Heart left ventricle (tissue), 16 donors: ENCODE results near the gene XPR1. TPM values are rescaled to one million over a fixed set of nuclear protein-coding genes. Genes with fewer than 3 reads are reported as not detected.

Source experiments
- ATAC-seq, 4 donors: fragments of 200-7000 bp; cut with Tn5 transposase; one replicate each; pipeline ENCODE4 v1.9.1; 2020 to 2022; ENCODE audit warnings: moderate library complexity in 4 of 4, mild to moderate bottlenecking in 3 of 4, moderate number of reproducible peaks in 1 of 4
- DNase-seq, 5 donors: peaks; one replicate each; pipeline ENCODE4 v3.0.0-alpha.2; 2020
- H3K27ac ChIP-seq, 12 donors: fragments of 200-600 bp; sonication (generic) in 4 of 12; one replicate each; pipeline versions ENCODE4 v1.5.0 to v1.8.0; 2016 to 2022; ENCODE audit warnings: mild to moderate bottlenecking in 2 of 12
- H3K27me3 ChIP-seq, 9 donors: fragments of 200-600 bp; sonication (generic) in 2 of 9; one replicate each; pipeline versions ENCODE4 v1.5.1 to v1.8.0; 2016 to 2022; ENCODE audit warnings: mild to moderate bottlenecking in 3 of 9
- H3K36me3 ChIP-seq, 9 donors: fragments of 200-600 bp; sonication (generic) in 2 of 9; one replicate each; pipeline versions ENCODE4 v1.5.0 to v1.8.0; 2018 to 2022; ENCODE audit warnings: mild to moderate bottlenecking in 2 of 9
- H3K4me1 ChIP-seq, 12 donors: fragments of 200-600 bp; sonication (generic) in 4 of 12; one replicate each; pipeline versions ENCODE4 v1.5.0 to v1.8.0; 2016 to 2022; ENCODE audit warnings: mild to moderate bottlenecking in 3 of 12
- H3K4me3 ChIP-seq, 12 donors: fragments of 200-600 bp; sonication (generic) in 4 of 12; one replicate each; pipeline versions ENCODE4 v1.5.0 to v1.8.0; 2017 to 2022; ENCODE audit warnings: mild to moderate bottlenecking in 9 of 12, moderate library complexity in 4 of 12
- H3K9me3 ChIP-seq, 12 donors: fragments of 200-600 bp; sonication (generic) in 4 of 12; one replicate each; pipeline versions ENCODE4 v1.5.0 to v1.8.0; 2016 to 2022; ENCODE audit warnings: mild to moderate bottlenecking in 1 of 12
- CTCF ChIP-seq, 12 donors: fragments of 200-600 bp; sonication (generic) in 4 of 12; IDR thresholded peaks; one replicate each; pipeline versions ENCODE4 v1.5.0 to v1.8.0; 2018 to 2022; ENCODE audit warnings: antibody characterized with exemption in 12 of 12, mild to moderate bottlenecking in 5 of 12
- POLR2A ChIP-seq, 2 donors: fragments of 450-650 bp; IDR thresholded peaks; one replicate each; pipeline ENCODE4 v1.6.1; 2017; ENCODE audit warnings: antibody characterized with exemption in 2 of 2, mild to moderate bottlenecking in 2 of 2, moderate library complexity in 2 of 2
- WGBS, 4 donors: extraction: QIAGEN DNeasy Blood & Tissue Kit in 2 of 4; methylation state at CpG; one replicate each; pipeline versions ENCODE4 v1.1.5 to v1.1.7; 2013 to 2018; 5-methylcytosine and 5-hydroxymethylcytosine counted together
- intact Hi-C, 10 donors: fragments of 100-400 bp; cut with DNase I; formaldehyde crosslinking; loops; one replicate each; pipeline versions ENCODE4 v1.11.1 to v1.14.2; 2022
- polyA plus RNA-seq, 2 donors: library from polyadenylated mRNA; stranded (reverse); fragments of 200-250 nt; gene quantifications; one replicate each; pipeline ENCODE4 v1.2.3, GENCODE V29; 2013
- total RNA-seq, 9 donors: library from RNA; depleted of rRNA in 2 of 9; stranded (reverse); fragments of >200 nt in 2 of 9; fragmentation: NEBNext Ultra II Directional in 3 of 9; extraction: Animal tissue kit (Norgen Biotek cat#: 25700) in 3 of 9; gene quantifications; one replicate each; pipeline versions ENCODE4 v1.1.0 to v1.2.4, GENCODE V29; 2016 to 2023
- donor health status: ischemic (EF 13 %, LVEDD 7.1; RV severe dilation, severe dysfunction).
- donor health status: healthy with polysubstance abuse.
- donor health status: DM: no; HTN: yes; CAD: no.
- donor health status: DM: no; HTN: no; CAD: no.
- donor health status: ischemic (EF 25% LVEDD 6.9; RV normal size, moderate dysfunction).
- donor health status: ischemic (EF 25% LVEDD 5.7; RV mildly dilated, moderate dysfunction).
- donor health status: healthy.
- donor health status: DM: yes; HTN: yes; CAD: no.
- donor health status: ischemic (EF 35%, LVEDD 5.7; RV mildly dilated, moderate dysfunction).
- donor health status: nonischemic (EF 11% LVEDD 7.7; RV severe dilation, severe dysfunction).
- donor health status: DM: yes; HTN: yes; CAD: no.
- donor health status: PGD.
- donor health status: ischemic (EF 29% LVEDD 5.4; RV normal size, mild dysfunction).
- donor health status: nonischemic (EF 23%, LVEDD 6.1; RV moderate dilation, normal function).

Gene XPR1
- total and polyA plus RNA-seq, 11 donors = 18.6 to 163 (median 59.8) TPM

- Histone ChIP-seq H3K36me3 (no peaks in the 10 kb centered on the region), H3K4me3 (no peak overlapping the region), H3K4me1 (no peaks in the 10 kb centered on the region), H3K9me3 (no peaks in the 10 kb centered on the region), H3K27ac (no peak overlapping the region), H3K27me3 (no peaks in the 10 kb centered on the region)
- TF ChIP-seq POLR2A (IDR thresholded peaks at IDR 0.05) = no peak
- peak in 8 of 12 donors; percentile 7 to 41 (median 18) for TF ChIP-seq CTCF (IDR thresholded peaks at IDR 0.05)
- intact Hi-C loops = loop anchor here in 1 of 10 donors (10.0 kb wide), 1 partner anchor 541 kb away; no protein-coding TSS in a partner anchor
- DNase-seq (no peak), ATAC-seq (no peak)
- 65 to 78% (median 69%) methylated on average over 3 of the region's 3 CpGs for WGBS, 4 donors
These were observed 8.1 kb upstream of the XPR1 start for GRCh38 chr1:180623579-180624347.

GRCh38 chr1:180626711-180627110 is 5.1 kb upstream of the XPR1 start:
- intact Hi-C loops = loop anchor here in 2 of 10 donors (5.0 to 10.0 kb wide), 2 partner anchors 236 to 538 kb away; no protein-coding TSS in a partner anchor
- 73 to 82% (median 77%) methylated on average over 1 of the region's 1 CpG for WGBS, 4 donors
- peaks cover 0 to 14% (median 9%) of the 10 kb centered on the region in 12 donors for H3K4me1 ChIP-seq

GRCh38 chr1:180627411-180627810 is 4.4 kb upstream of the XPR1 start:
- TF ChIP-seq POLR2A (IDR thresholded peaks at IDR 0.05) (no peak), CTCF (IDR thresholded peaks at IDR 0.05) (no peak)
- H3K4me3 ChIP-seq = no peak overlapping the region
- 89 to 96% (median 93%) methylated on average over 1 of the region's 1 CpG for WGBS, 4 donors
- H3K9me3 ChIP-seq = no peaks in the 10 kb centered on the region
- no peak overlapping the region for H3K27ac ChIP-seq
- H3K4me1 ChIP-seq = peaks cover 0 to 14% (median 9%) of the 10 kb centered on the region in 12 donors
- ATAC-seq = no peak
- intact Hi-C loops = loop anchor here in 2 of 10 donors (5.0 to 10.0 kb wide), 2 partner anchors 235 to 537 kb away; no protein-coding TSS in a partner anchor
- no peak for DNase-seq
- H3K27me3 ChIP-seq = no peaks in the 10 kb centered on the region
- no peaks in the 10 kb centered on the region for H3K36me3 ChIP-seq

More at GRCh38 chr1:180626711-180627110, 5.1 kb upstream of the XPR1 start:
- DNase-seq = no peak
- Histone ChIP-seq H3K9me3 (no peaks in the 10 kb centered on the region), H3K27me3 (no peaks in the 10 kb centered on the region), H3K36me3 (no peaks in the 10 kb centered on the region), H3K4me3 (no peak overlapping the region), H3K27ac (no peak overlapping the region)
- TF ChIP-seq CTCF (IDR thresholded peaks at IDR 0.05) (no peak), POLR2A (IDR thresholded peaks at IDR 0.05) (no peak)
- ATAC-seq = no peak

GRCh38 chr1:180628646-180629045 is 3.2 kb upstream of the XPR1 start:
- Histone ChIP-seq H3K9me3 (no peaks in the 10 kb centered on the region), H3K4me3 (no peak overlapping the region), H3K36me3 (no peaks in the 10 kb centered on the region), H3K27me3 (no peaks in the 10 kb centered on the region), H3K4me1 (peaks cover 0 to 24% (median 15%) of the 10 kb centered on the region in 12 donors), H3K27ac (no peak overlapping the region)
- no peak for DNase-seq
- 63 to 80% (median 75%) methylated on average over 1 of the region's 1 CpG for WGBS, 4 donors
- no peak for TF ChIP-seq CTCF (IDR thresholded peaks at IDR 0.05)
- TF ChIP-seq POLR2A (IDR thresholded peaks at IDR 0.05) = no peak
- intact Hi-C loops = loop anchor here in 2 of 10 donors (5.0 to 10.0 kb wide), 2 partner anchors 234 to 536 kb away; no protein-coding TSS in a partner anchor
- ATAC-seq = no peak
